Stimulated activated memory B cell treated with anti-CD40 and anti-IgM and Interleukin-4, amounts not matched to agents 10 μg/mL and 1 μg/mL and 100 μg/mL, for 72 hours (primary cell): ENCODE measurements around the gene TUBB1.
"Not testable (repeated sequence)": the region's sequence is repeated elsewhere in the genome, so short reads cannot be mapped to it uniquely, and the experiment has no call there.

Source experiments
- ATAC-seq: fragments of 150-1000 bp; cut with Tn5 transposase; 2 replicates; pipeline ENCODE4 v1.10.0; 2021
- H3K27ac Mint-ChIP-seq: one replicate; pipeline ENCODE4 v1.8.0; 2022; ENCODE audit warnings: mild to moderate bottlenecking, mixed read lengths
- H3K27me3 Mint-ChIP-seq: one replicate; pipeline ENCODE4 v1.8.0; 2022; ENCODE audit warnings: mixed read lengths
- H3K36me3 Mint-ChIP-seq: one replicate; pipeline ENCODE4 v1.8.0; 2022; ENCODE audit warnings: mixed read lengths
- H3K4me1 Mint-ChIP-seq: one replicate; pipeline ENCODE4 v1.8.0; 2022; ENCODE audit warnings: mixed read lengths
- H3K4me3 Mint-ChIP-seq: one replicate; pipeline ENCODE4 v1.8.0; 2022; ENCODE audit warnings: mild to moderate bottlenecking, moderate library complexity, mixed read lengths
- H3K9me3 Mint-ChIP-seq: one replicate; pipeline ENCODE4 v1.8.0; 2022; ENCODE audit warnings: mixed read lengths

TUBB1 gene

GRCh38 chr20:59007665-59008511, 11.3 kb upstream of the TUBB1 start:
- H3K36me3 Mint-ChIP-seq = peaks cover 38% of the 10 kb centered on the region
- ATAC-seq = peak; percentile 65
- H3K4me3 Mint-ChIP-seq = peak overlapping the region; percentile 87
- peak overlapping the region; percentile 96 for H3K27ac Mint-ChIP-seq
- H3K27me3 Mint-ChIP-seq = no peaks in the 10 kb centered on the region
- H3K9me3 Mint-ChIP-seq = no peaks in the 10 kb centered on the region
- H3K4me1 Mint-ChIP-seq = peaks cover 61% of the 10 kb centered on the region

- no peak for ATAC-seq
- Mint-ChIP-seq H3K27me3 (no peaks in the 10 kb centered on the region), H3K9me3 (no peaks in the 10 kb centered on the region), H3K36me3 (peaks cover 35% of the 10 kb centered on the region), H3K4me1 (peaks cover 59% of the 10 kb centered on the region), H3K4me3 (peak overlapping the region; percentile 87), H3K27ac (peak overlapping the region; percentile 96)
Observed at GRCh38 chr20:59008715-59009336, 10.4 kb upstream of the TUBB1 start.

- no peak overlapping the region for H3K4me3 Mint-ChIP-seq
- peaks cover 21% of the 10 kb centered on the region for H3K36me3 Mint-ChIP-seq
- no peaks in the 10 kb centered on the region for H3K27me3 Mint-ChIP-seq
- H3K9me3 Mint-ChIP-seq = no peaks in the 10 kb centered on the region
- ATAC-seq = no peak
- H3K4me1 Mint-ChIP-seq = peaks cover 60% of the 10 kb centered on the region
- H3K27ac Mint-ChIP-seq = peak overlapping the region; percentile 96
Observed at GRCh38 chr20:59010321-59010994, 8.8 kb upstream of the TUBB1 start.

- no peak for ATAC-seq
- peaks cover 60% of the 10 kb centered on the region for H3K4me1 Mint-ChIP-seq
- H3K27me3 Mint-ChIP-seq = no peaks in the 10 kb centered on the region
- H3K27ac Mint-ChIP-seq = no peak overlapping the region
- H3K4me3 Mint-ChIP-seq = no peak overlapping the region
- H3K36me3 Mint-ChIP-seq = peaks cover 13% of the 10 kb centered on the region
- H3K9me3 Mint-ChIP-seq = no peaks in the 10 kb centered on the region
Observed at GRCh38 chr20:59010995-59011873, 8.0 kb upstream of the TUBB1 start.

- H3K4me3 Mint-ChIP-seq, ATAC-seq, H3K27me3 Mint-ChIP-seq, H3K9me3 Mint-ChIP-seq, H3K27ac Mint-ChIP-seq: not testable (repeated sequence)
- peaks cover 12% of the 10 kb centered on the region for H3K36me3 Mint-ChIP-seq
- H3K4me1 Mint-ChIP-seq = peaks cover 66% of the 10 kb centered on the region
Observed at GRCh38 chr20:59011874-59012157, 7.4 kb upstream of the TUBB1 start.

- peaks cover 13% of the 10 kb centered on the region for H3K36me3 Mint-ChIP-seq
- no peak overlapping the region for H3K4me3 Mint-ChIP-seq
- peak overlapping the region; percentile 64 for H3K27ac Mint-ChIP-seq
- H3K27me3 Mint-ChIP-seq = no peaks in the 10 kb centered on the region
- ATAC-seq = no peak
- H3K9me3 Mint-ChIP-seq = no peaks in the 10 kb centered on the region
- H3K4me1 Mint-ChIP-seq = peaks cover 71% of the 10 kb centered on the region
Observed at GRCh38 chr20:59013031-59013951, 5.9 kb upstream of the TUBB1 start.

GRCh38 chr20:59013959-59014608, 5.1 kb upstream of the TUBB1 start:
- no peaks in the 10 kb centered on the region for H3K9me3 Mint-ChIP-seq
- peak overlapping the region; percentile 64 for H3K27ac Mint-ChIP-seq
- no peaks in the 10 kb centered on the region for H3K27me3 Mint-ChIP-seq
- ATAC-seq = no peak
- peaks cover 67% of the 10 kb centered on the region for H3K4me1 Mint-ChIP-seq
- H3K36me3 Mint-ChIP-seq = peaks cover 17% of the 10 kb centered on the region
- no peak overlapping the region for H3K4me3 Mint-ChIP-seq

GRCh38 chr20:59014680-59015389, 4.4 kb upstream of the TUBB1 start:
- no peak for ATAC-seq
- Mint-ChIP-seq H3K27ac (peak overlapping the region; percentile 60), H3K9me3 (no peaks in the 10 kb centered on the region), H3K27me3 (no peaks in the 10 kb centered on the region), H3K4me3 (no peak overlapping the region), H3K4me1 (peaks cover 63% of the 10 kb centered on the region), H3K36me3 (peaks cover 17% of the 10 kb centered on the region)

- no peak for ATAC-seq
Observed at GRCh38 chr20:59015411-59015810, 3.8 kb upstream of the TUBB1 start.

GRCh38 chr20:59015812-59016711, 3.2 kb upstream of the TUBB1 start:
- H3K27ac Mint-ChIP-seq = peak overlapping the region; percentile 90
- peaks cover 54% of the 10 kb centered on the region for H3K4me1 Mint-ChIP-seq
- no peaks in the 10 kb centered on the region for H3K9me3 Mint-ChIP-seq
- H3K36me3 Mint-ChIP-seq = peaks cover 17% of the 10 kb centered on the region
- no peaks in the 10 kb centered on the region for H3K27me3 Mint-ChIP-seq
- peak overlapping the region; percentile 45 for H3K4me3 Mint-ChIP-seq
- no peak for ATAC-seq

More at GRCh38 chr20:59015411-59015810, 3.8 kb upstream of the TUBB1 start:
- Mint-ChIP-seq H3K36me3 (peaks cover 17% of the 10 kb centered on the region), H3K27me3 (no peaks in the 10 kb centered on the region), H3K4me3 (no peak overlapping the region), H3K4me1 (peaks cover 57% of the 10 kb centered on the region), H3K9me3 (no peaks in the 10 kb centered on the region), H3K27ac (peak overlapping the region; percentile 90)

GRCh38 chr20:59016795-59017492, 2.3 kb upstream of the TUBB1 start:
- peak; percentile 71 for ATAC-seq

More at GRCh38 chr20:59016795-59017492, 2.3 kb upstream of the TUBB1 start:
- Mint-ChIP-seq H3K36me3 (peaks cover 17% of the 10 kb centered on the region), H3K4me3 (peak overlapping the region; percentile 2), H3K9me3 (no peaks in the 10 kb centered on the region), H3K27me3 (no peaks in the 10 kb centered on the region), H3K4me1 (peaks cover 48% of the 10 kb centered on the region), H3K27ac (peak overlapping the region; percentile 90)
